Measurements from ENCODE around the gene AIG1. TPM values are rescaled to one million over a fixed set of nuclear protein-coding genes. Genes with fewer than 3 reads are reported as not detected.

AIG1 gene
- total and polyA plus RNA-seq, 2 of the 4 experiments (the other 2 are of a cell fraction) = 21.3 to 27.1 TPM

- Histone ChIP-seq H3K36me3 (ENCODE audit: control insufficient read depth, insufficient read depth, low read length) (no peaks in the 10 kb centered on the region), H3K27me3 (ENCODE audit: control insufficient read depth, insufficient read depth, low read length) (no peaks in the 10 kb centered on the region), H2BK20ac (ENCODE audit: low read depth, low read length) (no peak overlapping the region), H3K14ac (replicated peaks; ENCODE audit: low read depth, low read length) (no peak overlapping the region), H2AK5ac (ENCODE audit: low read depth, low read length) (peak overlapping the region; percentile 2; the same call in 1 of the 2 replicates), H2BK120ac (ENCODE audit: low read depth, low read length) (no peak overlapping the region), H3K4me3 (ENCODE audit: insufficient read depth, low read depth, low read length) (no peak overlapping the region), H3K4me2 (ENCODE audit: low read depth, low read length) (no peak overlapping the region), H3K27ac (ENCODE audit: insufficient read depth, low read length) (no peak overlapping the region), H3K56ac (ENCODE audit: extremely low read depth, insufficient read depth, low read length) (no peak overlapping the region), H2AK9ac (replicated peaks; ENCODE audit: low read depth, low read length, poor library complexity) (no peak overlapping the region), H3K9me1 (ENCODE audit: insufficient read depth, low read length) (0 out of 2 replicates have a peak, but pooled peaks cover 1% of the 10 kb centered on the region), H4K91ac (ENCODE audit: insufficient read depth, low read depth, low read length) (no peak overlapping the region), H3K23ac (ENCODE audit: low read depth, low read length) (no peak overlapping the region), H3K18ac (ENCODE audit: low read depth, low read length) (no peak overlapping the region), H3K9ac (ENCODE audit: low read depth, low read length) (no peak overlapping the region), H3K4ac (ENCODE audit: low read depth, low read length) (no peak overlapping the region), H2BK5ac (ENCODE audit: low read depth, low read length, poor library complexity, severe bottlenecking) (no peak overlapping the region), H4K5ac (ENCODE audit: low read depth, low read length) (no peak overlapping the region), H2BK15ac (ENCODE audit: low read depth, low read length) (no peak overlapping the region), H4K8ac (ENCODE audit: low read depth in 2 of 2, low read length in 2 of 2) (no peak overlapping the region), H4K20me1 (ENCODE audit: insufficient read depth, low read length) (no peaks in the 10 kb centered on the region), H2AFZ (replicated peaks; ENCODE audit: low read length, poor library complexity) (no peak overlapping the region), H3K79me1 (ENCODE audit: low read depth in 1 of 2, low read length in 2 of 2) (peaks cover 0 to 7% of the 10 kb centered on the region in 2 experiments; a peak in 1 of 4 replicates), H3K4me1 (ENCODE audit: control insufficient read depth, insufficient read depth, low read length) (peaks cover 3% of the 10 kb centered on the region; the same call in 1 of the 2 replicates), H3K9me3 (ENCODE audit: control insufficient read depth, insufficient read depth, low read length) (no peaks in the 10 kb centered on the region)
- WGBS, 2 experiments (ENCODE audit: extremely low coverage in 2 of 2, insufficient read length in 1 of 2) = no CpG with 5 or more reads among the region's 4 CpGs
- DNase-seq (no peak), ATAC-seq (ENCODE audit: low read depth) (no peak)
- dilution Hi-C loops (cut with HindIII; ENCODE audit: low sequenced_read_pairs, unreplicated experiment) = no loop called here
- intact Hi-C loops (cut with micrococcal nuclease) = no loop called here
- in situ Hi-C loops (cut with MboI; ENCODE audit: low sequenced_read_pairs) = no loop called here
- TF ChIP-seq FOS (IDR thresholded peaks at IDR 0.05; ENCODE audit: low read depth, low read length) (no peak), USF2 (IDR thresholded peaks at IDR 0.05; ENCODE audit: low read depth, low read length) (no peak), CTCF (conservative IDR thresholded peaks at IDR 0.05; ENCODE audit: low read depth, low read length) (no peak), CHD1 (IDR thresholded peaks at IDR 0.05; ENCODE audit: low read depth, low read length) (no peak), RCOR1 (IDR thresholded peaks at IDR 0.05; ENCODE audit: insufficient replicate concordance, low read length) (no peak), RAD21 (IDR thresholded peaks at IDR 0.05; ENCODE audit: low read length) (no peak), POLR2A (IDR thresholded peaks at IDR 0.05; ENCODE audit: low read depth, low read length) (no peak), MXI1 (IDR thresholded peaks at IDR 0.05; ENCODE audit: borderline replicate concordance, low read depth, low read length) (no peak), BHLHE40 (IDR thresholded peaks at IDR 0.05; ENCODE audit: low read depth, low read length) (no peak), MAFK (IDR thresholded peaks at IDR 0.05; ENCODE audit: low read depth, low read length) (no peak), SMC3 (IDR thresholded peaks at IDR 0.05; ENCODE audit: low read depth, low read length) (no peak), NFE2L2 (IDR thresholded peaks at IDR 0.05; ENCODE audit: low read depth, low read length) (no peak), ELK1 (IDR thresholded peaks at IDR 0.05; ENCODE audit: borderline replicate concordance, low read depth, low read length) (no peak), CEBPB (IDR thresholded peaks at IDR 0.05; ENCODE audit: low read depth, low read length) (no peak), RFX5 (IDR thresholded peaks at IDR 0.05; ENCODE audit: low read depth, low read length) (no peak), MAZ (IDR thresholded peaks at IDR 0.05; ENCODE audit: borderline replicate concordance, low read depth, low read length) (no peak)
- no TSS peak for BruUV-seq (replicated peaks)
- POLR2A ChIA-PET (ENCODE audit: unreplicated experiment) = no interaction called here
- CTCF ChIA-PET = interaction anchor here (0.5 kb wide), 1 partner anchor 33 kb away, joined by 5 read pairs; no protein-coding TSS in a partner anchor
These were observed 4.8 kb upstream of the AIG1 start for GRCh38 chr6:143055891-143056290.
